Fibroblast of villous mesenchyme (primary cell): ENCODE measurements around the gene MED16. TPM values are rescaled to one million over a fixed set of nuclear protein-coding genes. Genes with fewer than 3 reads are reported as not detected.

Source experiments
- DNase-seq: peaks from one replicate; pipeline ENCODE4 v3.0.0-alpha.2; 2010; ENCODE audit warnings: low read depth
- H3K4me3 ChIP-seq: 2 replicates; pipeline ENCODE4 v1.5.1; 2011; ENCODE audit warnings: low read depth, mild to moderate bottlenecking, low read length
- CTCF ChIP-seq: IDR thresholded peaks from 2 replicates; pipeline ENCODE4 v1.5.1; 2012; ENCODE audit warnings: low read depth, mild to moderate bottlenecking, low read length; ENCODE audit not compliant: insufficient read depth
- total RNA-seq: library from RNA; depleted of rRNA; stranded (reverse); fragments of >200 nt; gene quantifications from 2 replicates; pipeline ENCODE4 v1.2.3, GENCODE V29; 2012

MED16 gene
- total RNA-seq, 1 donor: 26.8 TPM

- TF ChIP-seq CTCF: no peak
- H3K4me3 ChIP-seq: no peak overlapping the region
- no peak for DNase-seq
Measured at GRCh38 chr19:829129-829758, 63.7 kb downstream of the MED16 start.

- no peak within 1 kb of the TSS for H3K4me3 ChIP-seq
- no peak for TF ChIP-seq CTCF
- DNase-seq: no peak
Measured at GRCh38 chr19:827710-828321, 65.2 kb downstream of the MED16 start, which contains the start of gene AZU1. TSS of gene AZU1 (plus strand) at chr19:827837. CDS start at chr19:827847, 10 bp downstream.

GRCh38 chr19:827314-827709 lies 65.7 kb downstream of the MED16 start:
- no peak overlapping the region for H3K4me3 ChIP-seq
- no peak for TF ChIP-seq CTCF
- DNase-seq: no peak

GRCh38 chr19:825897-826644 lies 66.9 kb downstream of the MED16 start:
- no peak for TF ChIP-seq CTCF
- DNase-seq: no peak
- H3K4me3 ChIP-seq: no peak overlapping the region

- TF ChIP-seq CTCF: no peak
- DNase-seq: no peak
- H3K4me3 ChIP-seq: no peak overlapping the region
Measured at GRCh38 chr19:824885-825284, 68.1 kb downstream of the MED16 start.

- no peak for DNase-seq
- H3K4me3 ChIP-seq: no peak overlapping the region
- TF ChIP-seq CTCF: no peak
Measured at GRCh38 chr19:823565-824121, 69.3 kb downstream of the MED16 start.
